Mesothelial cell of epicardium (in vitro differentiated cells): ENCODE results near the gene TPX2. TPM values are rescaled to one million over a fixed set of nuclear protein-coding genes. Genes with fewer than 3 reads are reported as not detected.
A peak's percentile ranks its signal among the peaks of the same experiment; 100 is the strongest.

Experiments
- DNase-seq, 2 experiments: peaks; one replicate each; pipeline ENCODE4 v3.0.0; 2021; ENCODE audit warnings: low spot score in 2 of 2; ENCODE audit not compliant: unreplicated experiment in 2 of 2
- H3K27ac Mint-ChIP-seq: 2 replicates; pipeline ENCODE4 v1.8.0; 2021; ENCODE audit warnings: mixed read lengths
- H3K27me3 Mint-ChIP-seq: 2 replicates; pipeline ENCODE4 v1.8.0; 2021; ENCODE audit warnings: low read depth, mixed read lengths
- H3K36me3 Mint-ChIP-seq: 2 replicates; pipeline ENCODE4 v1.8.0; 2021; ENCODE audit warnings: mixed read lengths
- H3K4me1 Mint-ChIP-seq: 2 replicates; pipeline ENCODE4 v1.8.0; 2021; ENCODE audit warnings: mixed read lengths
- H3K4me3 Mint-ChIP-seq: 2 replicates; pipeline ENCODE4 v1.8.0; 2021; ENCODE audit warnings: mild to moderate bottlenecking, moderate library complexity, mixed read lengths
- H3K9me3 Mint-ChIP-seq: 2 replicates; pipeline ENCODE4 v1.8.0; 2021; ENCODE audit warnings: mixed read lengths
- CTCF ChIP-seq: fragments of 200-600 bp; sonication (generic); IDR thresholded peaks from one replicate; pipeline ENCODE4 v1.5.0; 2021; ENCODE audit warnings: antibody characterized with exemption; ENCODE audit not compliant: unreplicated experiment
- total RNA-seq: library from RNA; stranded (reverse); gene quantifications from 3 replicates; pipeline ENCODE4 v1.2.1, GENCODE V29; 2021

TPX2 gene
- total RNA-seq = 36.6 to 39.0 TPM (median 37.5 TPM) in 3 replicates

GRCh38 chr20:31738729-31739549, at the start of gene TPX2:
Gene TPX2 (plus strand): TSS chr20:31739290. CDS start chr20:31757477, 18,187 bp downstream.
- no peak for TF ChIP-seq CTCF
- H3K9me3 Mint-ChIP-seq = no peaks in the 10 kb centered on the region
- peak; percentile 89 to 92 for DNase-seq
- H3K4me3 Mint-ChIP-seq = no peak within 1 kb of the TSS
- no peaks in the 10 kb centered on the region for H3K36me3 Mint-ChIP-seq
- H3K27me3 Mint-ChIP-seq = no peaks in the 10 kb centered on the region
- H3K4me1 Mint-ChIP-seq = peaks cover 3% of the 10 kb centered on the region
- no peak within 1 kb of the TSS for H3K27ac Mint-ChIP-seq

GRCh38 chr20:31690124-31690666, 48.9 kb upstream of the TPX2 start:
- TF ChIP-seq CTCF = no peak
- Mint-ChIP-seq H3K9me3 (no peaks in the 10 kb centered on the region), H3K27me3 (no peaks in the 10 kb centered on the region), H3K4me3 (no peak overlapping the region), H3K4me1 (peaks cover 20% of the 10 kb centered on the region), H3K36me3 (peaks cover 32% of the 10 kb centered on the region), H3K27ac (no peak overlapping the region)
- no peak for DNase-seq

DNA sequence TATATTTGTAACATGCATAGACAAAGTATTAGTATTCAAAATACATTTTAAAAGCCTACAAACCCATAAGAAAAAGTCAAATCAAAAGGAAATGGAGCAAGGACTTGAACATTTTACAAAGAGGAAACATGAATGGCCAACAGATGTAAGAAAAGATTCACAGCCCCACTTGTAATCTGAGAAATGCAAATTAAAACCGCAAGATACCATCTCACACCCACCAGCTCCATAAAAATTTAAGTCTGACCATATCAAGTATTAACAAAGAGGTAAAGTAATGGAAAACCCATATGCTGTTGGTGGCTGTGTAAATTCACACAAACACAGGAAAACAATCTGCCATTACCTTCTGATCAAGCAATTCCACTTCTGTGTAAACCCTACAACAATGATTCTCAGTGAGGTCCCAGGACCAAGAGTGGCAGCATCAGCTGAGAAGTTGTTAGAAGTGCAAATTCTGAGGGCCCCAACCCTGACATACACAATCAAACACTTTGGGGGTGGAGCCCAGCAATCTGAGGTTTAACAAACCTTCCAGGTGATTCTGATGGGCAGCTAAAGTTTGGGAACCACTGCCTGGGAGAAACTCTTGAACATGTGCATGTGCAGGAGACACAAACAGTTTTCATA, 47.3 kb upstream of the TPX2 start:
- peak overlapping the region; percentile 55 for H3K27ac Mint-ChIP-seq
- no peaks in the 10 kb centered on the region for H3K27me3 Mint-ChIP-seq
- no peaks in the 10 kb centered on the region for H3K9me3 Mint-ChIP-seq
- H3K36me3 Mint-ChIP-seq = peaks cover 20% of the 10 kb centered on the region
- H3K4me1 Mint-ChIP-seq = peaks cover 20% of the 10 kb centered on the region
- no peak for DNase-seq
- TF ChIP-seq CTCF = no peak
- no peak overlapping the region for H3K4me3 Mint-ChIP-seq

DNA sequence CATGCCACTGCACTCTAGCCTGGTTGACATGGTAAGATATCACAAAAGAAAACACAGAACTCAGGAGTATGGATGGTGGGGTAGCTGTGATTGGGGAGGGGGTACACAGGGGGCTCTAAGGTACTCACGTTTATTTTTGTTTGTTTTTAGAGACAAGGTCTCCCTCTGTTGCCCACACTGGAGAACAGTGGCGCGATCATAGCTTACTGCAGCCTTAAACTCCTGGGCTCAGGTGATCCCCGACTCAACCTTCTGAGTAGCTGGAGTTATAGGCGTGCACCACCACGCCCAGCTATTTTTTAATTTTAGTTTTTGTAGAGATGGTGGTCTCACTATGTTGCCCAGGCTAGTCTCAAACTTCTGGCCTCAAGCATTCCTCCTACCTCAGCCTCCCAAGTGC, 45.7 kb upstream of the TPX2 start:
- peaks cover 20% of the 10 kb centered on the region for H3K4me1 Mint-ChIP-seq
- no peak overlapping the region for H3K27ac Mint-ChIP-seq
- H3K9me3 Mint-ChIP-seq = no peaks in the 10 kb centered on the region

More for the DNA sequence above, 45.7 kb upstream of the TPX2 start:
- H3K4me3 Mint-ChIP-seq = no peak overlapping the region
- TF ChIP-seq CTCF = no peak
- DNase-seq = no peak
- peaks cover 16% of the 10 kb centered on the region for H3K36me3 Mint-ChIP-seq
- no peaks in the 10 kb centered on the region for H3K27me3 Mint-ChIP-seq
